Measurements from ENCODE around the gene CLCN6.

- TF ChIP-seq, protein P1, sequence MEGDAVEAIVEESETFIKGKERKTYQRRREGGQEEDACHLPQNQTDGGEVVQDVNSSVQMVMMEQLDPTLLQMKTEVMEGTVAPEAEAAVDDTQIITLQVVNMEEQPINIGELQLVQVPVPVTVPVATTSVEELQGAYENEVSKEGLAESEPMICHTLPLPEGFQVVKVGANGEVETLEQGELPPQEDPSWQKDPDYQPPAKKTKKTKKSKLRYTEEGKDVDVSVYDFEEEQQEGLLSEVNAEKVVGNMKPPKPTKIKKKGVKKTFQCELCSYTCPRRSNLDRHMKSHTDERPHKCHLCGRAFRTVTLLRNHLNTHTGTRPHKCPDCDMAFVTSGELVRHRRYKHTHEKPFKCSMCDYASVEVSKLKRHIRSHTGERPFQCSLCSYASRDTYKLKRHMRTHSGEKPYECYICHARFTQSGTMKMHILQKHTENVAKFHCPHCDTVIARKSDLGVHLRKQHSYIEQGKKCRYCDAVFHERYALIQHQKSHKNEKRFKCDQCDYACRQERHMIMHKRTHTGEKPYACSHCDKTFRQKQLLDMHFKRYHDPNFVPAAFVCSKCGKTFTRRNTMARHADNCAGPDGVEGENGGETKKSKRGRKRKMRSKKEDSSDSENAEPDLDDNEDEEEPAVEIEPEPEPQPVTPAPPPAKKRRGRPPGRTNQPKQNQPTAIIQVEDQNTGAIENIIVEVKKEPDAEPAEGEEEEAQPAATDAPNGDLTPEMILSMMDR (IDR thresholded peaks at IDR 0.05) = no peak
- TF ChIP-seq POLR2A (IDR thresholded peaks at IDR 0.05) = no peak
Measured at GRCh38 chr1:11869650-11870207, 63.7 kb downstream of the CLCN6 start.
